NT2/D1 (cell line): ENCODE results near the gene SAMSN1.

Experiments
- SUZ12 ChIP-seq: IDR thresholded peaks from 2 replicates; pipeline ENCODE4 v1.6.1; 2011; ENCODE audit not compliant: insufficient read length, insufficient read depth; ENCODE audit errors: extremely low read depth
- YY1 ChIP-seq: IDR thresholded peaks from 2 replicates; pipeline ENCODE4 v1.6.1; 2011; ENCODE audit not compliant: insufficient read length, insufficient read depth
- ZNF274 ChIP-seq: IDR thresholded peaks from 2 replicates; pipeline ENCODE4 v1.6.1; 2011; ENCODE audit warnings: mild to moderate bottlenecking, low read depth, low read length

- TF ChIP-seq SUZ12 (no peak), YY1 (no peak), ZNF274 (no peak)
Observed at GRCh38 chr21:14553422-14553821, 7.3 kb upstream of the SAMSN1 start.
